ENCODE measurements around the gene TENM3. TPM values are rescaled to one million over a fixed set of nuclear protein-coding genes. Genes with fewer than 3 reads are reported as not detected.

TENM3 gene
- total and polyA plus RNA-seq, 2 of the 8 experiments (the other 6 are each of a cell fraction or from before 2014, with no cell fraction given): 36.9 to 69.3 TPM

DNA sequence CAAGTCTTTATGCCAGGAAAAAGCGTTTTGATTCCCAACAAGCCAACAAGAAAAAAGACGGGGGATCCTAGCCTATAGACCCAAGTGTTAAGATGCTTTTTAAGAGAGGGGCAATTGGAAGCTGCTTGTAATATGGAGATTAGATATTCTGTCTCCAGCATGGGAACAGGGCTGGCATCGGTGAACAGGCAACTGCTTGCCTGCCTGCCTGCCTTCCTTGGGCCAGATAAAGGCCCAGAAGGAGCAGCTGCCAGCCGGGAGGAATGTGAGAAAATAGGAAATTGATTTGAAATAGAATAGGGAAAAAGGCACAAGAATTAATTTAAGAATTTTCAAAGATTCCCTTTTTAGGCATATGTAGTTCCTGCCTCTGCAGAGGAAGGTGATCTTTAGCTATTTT, 192.2 kb downstream of the TENM3 start:
- ChIA-PET POLR2A (ENCODE audit: partially characterized antibody) (no interaction called here), CTCF (ENCODE audit: partially characterized antibody) (interaction anchor here (1.1 kb wide), 1 partner anchor 239 kb away, joined by 3 read pairs; no protein-coding TSS in a partner anchor)
- Histone ChIP-seq H3K27me3 (replicated peaks in 1 of 4; ENCODE audit: control insufficient read depth in 3 of 4, extremely low read depth in 1 of 4, insufficient read depth in 3 of 4, low read length in 3 of 4) (no peaks in the 10 kb centered on the region), H3K4me2 (ENCODE audit: insufficient read depth in 1 of 2, low read depth in 2 of 2, low read length in 2 of 2) (no peak overlapping the region), H4K5ac (ENCODE audit: insufficient read length, low read depth, low read length) (no peak overlapping the region), H3K56ac (replicated peaks; ENCODE audit: insufficient read length, low read depth, low read length) (no peak overlapping the region), H3K23ac (ENCODE audit: insufficient read length) (no peak overlapping the region), H3K4ac (replicated peaks; ENCODE audit: insufficient read length, low read depth, low read length) (no peak overlapping the region), H2AK5ac (ENCODE audit: low read depth, low read length) (no peak overlapping the region), H3K36me3 (ENCODE audit: control insufficient read depth in 2 of 4, insufficient read depth in 4 of 4, low read length in 3 of 4) (no peaks in the 10 kb centered on the region), H4K91ac (replicated peaks; ENCODE audit: insufficient read length, low read length) (no peak overlapping the region), H2BK12ac (ENCODE audit: low read depth, low read length) (no peak overlapping the region), H2BK120ac (replicated peaks; ENCODE audit: low read depth, low read length) (no peak overlapping the region), H3K4me1 (replicated peaks in 1 of 4; ENCODE audit: control insufficient read depth in 3 of 4, insufficient read depth in 4 of 4, low read length in 3 of 4) (no peaks in the 10 kb centered on the region), H2AFZ (ENCODE audit: low read length) (no peak overlapping the region), H4K20me1 (replicated peaks in 1 of 2; ENCODE audit: control insufficient read depth in 1 of 2, insufficient read depth in 2 of 2, low read length in 2 of 2) (no peaks in the 10 kb centered on the region), H3K9me3 (ENCODE audit: insufficient read depth in 2 of 2, low read depth in 1 of 2, low read length in 1 of 2) (no peaks in the 10 kb centered on the region), H3K27ac (ENCODE audit: low read depth, low read length) (no peak overlapping the region), H3K18ac (ENCODE audit: extremely low read depth, low read length) (no peak overlapping the region), H4K8ac (ENCODE audit: extremely low read depth, insufficient read depth, low read length) (no peak overlapping the region), H2BK5ac (ENCODE audit: low read depth, low read length) (no peak overlapping the region), H3K14ac (ENCODE audit: insufficient read length) (no peak overlapping the region), H3K9ac (replicated peaks in 1 of 4; ENCODE audit: extremely low read depth in 1 of 4, low read depth in 3 of 4, low read length in 3 of 4) (no peak overlapping the region), H3K79me2 (ENCODE audit: control insufficient read depth in 1 of 2, insufficient read depth in 2 of 2, low read length in 2 of 2) (no peaks in the 10 kb centered on the region), H3K23me2 (ENCODE audit: low read depth, low read length) (no peaks in the 10 kb centered on the region; the same call in 1 of the 2 replicates), H3K79me1 (ENCODE audit: low read depth, low read length) (no peaks in the 10 kb centered on the region), H3K4me3 (ENCODE audit: extremely low read depth in 1 of 4, insufficient read depth in 2 of 4, low read depth in 3 of 4, low read length in 4 of 4) (no peak overlapping the region), H2BK15ac (ENCODE audit: low read length) (no peak overlapping the region), H2BK20ac (ENCODE audit: low read length) (no peak overlapping the region)
- TF ChIP-seq POLR2A (IDR thresholded peaks at IDR 0.05; ENCODE audit: control extremely low read depth in 1 of 2, low read depth in 2 of 2, low read length in 2 of 2) (no peak), RXRA (IDR thresholded peaks at IDR 0.05; ENCODE audit: insufficient read depth, low read depth, low read length) (no peak), TBP (IDR thresholded peaks at IDR 0.05; ENCODE audit: low read depth, low read length) (no peak), POU5F1 (IDR thresholded peaks at IDR 0.05; ENCODE audit: low read depth, low read length) (no peak), SIX5 (IDR thresholded peaks at IDR 0.05; ENCODE audit: low read depth, low read length) (no peak)
- TF ChIP-seq, protein P1, sequence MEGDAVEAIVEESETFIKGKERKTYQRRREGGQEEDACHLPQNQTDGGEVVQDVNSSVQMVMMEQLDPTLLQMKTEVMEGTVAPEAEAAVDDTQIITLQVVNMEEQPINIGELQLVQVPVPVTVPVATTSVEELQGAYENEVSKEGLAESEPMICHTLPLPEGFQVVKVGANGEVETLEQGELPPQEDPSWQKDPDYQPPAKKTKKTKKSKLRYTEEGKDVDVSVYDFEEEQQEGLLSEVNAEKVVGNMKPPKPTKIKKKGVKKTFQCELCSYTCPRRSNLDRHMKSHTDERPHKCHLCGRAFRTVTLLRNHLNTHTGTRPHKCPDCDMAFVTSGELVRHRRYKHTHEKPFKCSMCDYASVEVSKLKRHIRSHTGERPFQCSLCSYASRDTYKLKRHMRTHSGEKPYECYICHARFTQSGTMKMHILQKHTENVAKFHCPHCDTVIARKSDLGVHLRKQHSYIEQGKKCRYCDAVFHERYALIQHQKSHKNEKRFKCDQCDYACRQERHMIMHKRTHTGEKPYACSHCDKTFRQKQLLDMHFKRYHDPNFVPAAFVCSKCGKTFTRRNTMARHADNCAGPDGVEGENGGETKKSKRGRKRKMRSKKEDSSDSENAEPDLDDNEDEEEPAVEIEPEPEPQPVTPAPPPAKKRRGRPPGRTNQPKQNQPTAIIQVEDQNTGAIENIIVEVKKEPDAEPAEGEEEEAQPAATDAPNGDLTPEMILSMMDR (IDR thresholded peaks at IDR 0.05; ENCODE audit: control extremely low read depth in 1 of 3, insufficient read depth in 1 of 3, low read depth in 1 of 3, low read length in 3 of 3): no peak
- TF ChIP-seq, protein P2, sequence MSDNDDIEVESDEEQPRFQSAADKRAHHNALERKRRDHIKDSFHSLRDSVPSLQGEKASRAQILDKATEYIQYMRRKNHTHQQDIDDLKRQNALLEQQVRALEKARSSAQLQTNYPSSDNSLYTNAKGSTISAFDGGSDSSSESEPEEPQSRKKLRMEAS (IDR thresholded peaks at IDR 0.05): no peak
- WGBS, 2 experiments (ENCODE audit: extremely low coverage in 1 of 2, insufficient coverage in 1 of 2, insufficient read length in 1 of 2, insufficient replicate concordance in 2 of 2, low coverage in 1 of 2, low lambda C conversion rate in 2 of 2, missing lambda C conversion rate in 1 of 2): 79% methylated on average over 4 of the region's 4 CpGs; no CpG with 5 or more reads in 1 of the 2 experiments
- FAIRE-seq (no peak), DNase-seq (ENCODE audit: low read depth in 1 of 2, low spot score in 2 of 2) (no peak)
